ENCODE measurements around the gene ARRDC1. TPM values are rescaled to one million over a fixed set of nuclear protein-coding genes. Genes with fewer than 3 reads are reported as not detected.
"Not testable (repeated sequence)": the region's sequence is repeated elsewhere in the genome, so short reads cannot be mapped to it uniquely, and the experiment has no call there.

ARRDC1 gene
- 114 and 136 TPM in 2 replicates for total RNA-seq

- FAIRE-seq = no peak
- TF ChIP-seq CTCF (IDR thresholded peaks at IDR 0.05; ENCODE audit: insufficient read depth, low read length, severe bottlenecking) = no peak
Observed at GRCh38 chr9:137605121-137606004, at the start of gene ARRDC1. TSS of gene ARRDC1 (plus strand) at chr9:137605686. CDS start at chr9:137605718, 32 bp downstream.

GRCh38 chr9:137556069-137556838 lies 49.2 kb upstream of the ARRDC1 start:
- DNase-seq (ENCODE audit: low read depth) (no peak), FAIRE-seq (no peak)
- Histone ChIP-seq H3K4me3 (ENCODE audit: low read depth, low read length) (no peak overlapping the region), H3K36me3 (ENCODE audit: control insufficient read depth, insufficient read depth, low read length) (peaks cover 14% of the 10 kb centered on the region), H3K27me3 (ENCODE audit: control insufficient read depth, insufficient read depth, low read length) (no peaks in the 10 kb centered on the region)
- TF ChIP-seq CTCF (IDR thresholded peaks at IDR 0.05; ENCODE audit: insufficient read depth, low read length, severe bottlenecking) = no peak

More at GRCh38 chr9:137605121-137606004, at the start of gene ARRDC1:
- peak; percentile 56 for DNase-seq (ENCODE audit: low read depth)
- Histone ChIP-seq H3K27me3 (ENCODE audit: control insufficient read depth, insufficient read depth, low read length) (no peaks in the 10 kb centered on the region), H3K4me3 (ENCODE audit: low read depth, low read length) (peak within 1 kb of the TSS; percentile 80), H3K36me3 (ENCODE audit: control insufficient read depth, insufficient read depth, low read length) (peaks cover 10% of the 10 kb centered on the region)

- no peak for DNase-seq (ENCODE audit: low read depth)
- Histone ChIP-seq H3K36me3 (ENCODE audit: control insufficient read depth, insufficient read depth, low read length) (peaks cover 17% of the 10 kb centered on the region), H3K27me3 (ENCODE audit: control insufficient read depth, insufficient read depth, low read length) (no peaks in the 10 kb centered on the region), H3K4me3 (ENCODE audit: low read depth, low read length) (no peak overlapping the region)
- no peak for TF ChIP-seq CTCF (IDR thresholded peaks at IDR 0.05; ENCODE audit: insufficient read depth, low read length, severe bottlenecking)
- FAIRE-seq = no peak
Observed at GRCh38 chr9:137558127-137558526, 47.4 kb upstream of the ARRDC1 start.

- Histone ChIP-seq H3K4me3 (ENCODE audit: low read depth, low read length) (no peak overlapping the region), H3K36me3 (ENCODE audit: control insufficient read depth, insufficient read depth, low read length) (peaks cover 17% of the 10 kb centered on the region), H3K27me3 (ENCODE audit: control insufficient read depth, insufficient read depth, low read length) (no peaks in the 10 kb centered on the region)
- DNase-seq (ENCODE audit: low read depth) (no peak), FAIRE-seq (peak; percentile 28)
- TF ChIP-seq CTCF (IDR thresholded peaks at IDR 0.05; ENCODE audit: insufficient read depth, low read length, severe bottlenecking) = no peak
Observed at GRCh38 chr9:137564134-137564533, 41.4 kb upstream of the ARRDC1 start.

GRCh38 chr9:137564817-137565411 lies 40.6 kb upstream of the ARRDC1 start:
- FAIRE-seq = no peak
- no peak for DNase-seq (ENCODE audit: low read depth)
- Histone ChIP-seq H3K4me3 (ENCODE audit: low read depth, low read length) (no peak overlapping the region), H3K27me3 (ENCODE audit: control insufficient read depth, insufficient read depth, low read length) (no peaks in the 10 kb centered on the region), H3K36me3 (ENCODE audit: control insufficient read depth, insufficient read depth, low read length) (peaks cover 17% of the 10 kb centered on the region)
- TF ChIP-seq CTCF (IDR thresholded peaks at IDR 0.05; ENCODE audit: insufficient read depth, low read length, severe bottlenecking) = no peak

GRCh38 chr9:137568445-137568844 lies 37.0 kb upstream of the ARRDC1 start:
- not testable (repeated sequence) for FAIRE-seq; H3K4me3 ChIP-seq (ENCODE audit: low read depth, low read length); DNase-seq (ENCODE audit: low read depth); H3K27me3 ChIP-seq (ENCODE audit: control insufficient read depth, insufficient read depth, low read length)
- peaks cover 17% of the 10 kb centered on the region for H3K36me3 ChIP-seq (ENCODE audit: control insufficient read depth, insufficient read depth, low read length)

All from bronchial epithelial cell (primary cell).